HG02852 (cell line): Measurements from ENCODE around the gene SIRT1.
"Not testable (repeated sequence)": the region's sequence is repeated elsewhere in the genome, so short reads cannot be mapped to it uniquely, and the experiment has no call there.

ENCODE experiments used
- ATAC-seq: cut with Tn5 transposase; IDR thresholded peaks from one replicate; pipeline ENCODE4 v1.9.1; 2021; ENCODE audit warnings: mild to moderate bottlenecking, moderate library complexity; ENCODE audit not compliant: unreplicated experiment

Gene SIRT1

DNA sequence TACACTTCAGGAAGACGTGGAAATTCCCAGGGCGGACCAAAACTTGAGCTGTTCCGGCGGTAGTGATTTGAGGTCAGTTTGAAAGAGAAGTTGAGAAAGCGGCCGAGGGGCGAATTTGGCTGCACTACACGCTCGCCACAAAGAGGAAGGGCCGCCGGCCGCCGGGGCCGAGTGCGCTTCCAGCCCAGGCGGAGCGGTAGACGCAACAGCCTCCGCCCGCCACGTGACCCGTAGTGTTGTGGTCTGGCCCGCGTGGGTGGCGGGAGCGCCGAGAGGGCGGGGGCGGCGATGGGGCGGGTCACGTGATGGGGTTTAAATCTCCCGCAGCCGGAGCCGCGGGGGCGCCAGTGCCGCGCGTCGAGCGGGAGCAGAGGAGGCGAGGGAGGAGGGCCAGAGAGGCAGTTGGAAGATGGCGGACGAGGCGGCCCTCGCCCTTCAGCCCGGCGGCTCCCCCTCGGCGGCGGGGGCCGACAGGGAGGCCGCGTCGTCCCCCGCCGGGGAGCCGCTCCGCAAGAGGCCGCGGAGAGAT, at the start of gene SIRT1:
Gene SIRT1, plus strand, starts transcription at position 344 of the 529 bp plus-strand sequence. Its CDS starts 66 bp downstream, at position 410.
- peak; percentile 83 for ATAC-seq

DNA sequence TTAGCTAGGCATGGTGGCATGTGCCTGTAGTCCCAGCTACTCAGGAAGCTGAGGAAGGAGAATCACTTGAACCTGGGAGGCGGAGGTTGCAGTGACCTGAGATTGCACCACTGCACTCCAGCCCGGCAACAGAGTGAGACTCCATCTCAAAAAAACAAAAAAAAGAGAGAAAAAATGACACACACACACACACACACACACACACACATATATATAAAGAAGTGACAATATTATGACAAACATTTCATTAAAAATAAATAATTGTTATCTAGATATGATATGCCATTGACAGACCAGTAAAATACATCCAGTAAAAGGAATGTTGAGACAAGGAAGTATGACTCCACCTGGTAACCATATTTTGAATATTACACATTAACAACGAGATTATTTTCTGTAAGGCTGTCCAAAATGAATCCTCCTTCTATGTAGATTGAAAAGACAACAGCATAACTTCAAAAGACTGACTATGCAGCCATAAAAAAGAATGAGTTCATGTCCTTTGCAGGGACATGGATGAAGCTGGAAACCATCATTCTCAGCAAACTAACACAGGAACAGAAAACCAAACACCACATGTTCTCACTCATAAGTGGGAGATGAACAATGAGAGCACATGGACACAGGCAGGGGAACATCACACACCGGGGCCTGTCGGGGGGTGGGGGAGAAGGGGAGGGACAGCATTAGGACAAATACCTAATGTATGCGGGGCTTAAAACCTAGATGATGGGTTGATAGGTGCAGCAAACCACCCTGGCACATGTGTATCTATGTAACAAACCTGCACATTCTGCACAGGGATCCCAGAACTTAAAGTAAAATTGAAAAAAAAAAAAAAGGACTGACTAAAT, 48.7 kb upstream of the SIRT1 start:
- ATAC-seq = not testable (repeated sequence)

DNA sequence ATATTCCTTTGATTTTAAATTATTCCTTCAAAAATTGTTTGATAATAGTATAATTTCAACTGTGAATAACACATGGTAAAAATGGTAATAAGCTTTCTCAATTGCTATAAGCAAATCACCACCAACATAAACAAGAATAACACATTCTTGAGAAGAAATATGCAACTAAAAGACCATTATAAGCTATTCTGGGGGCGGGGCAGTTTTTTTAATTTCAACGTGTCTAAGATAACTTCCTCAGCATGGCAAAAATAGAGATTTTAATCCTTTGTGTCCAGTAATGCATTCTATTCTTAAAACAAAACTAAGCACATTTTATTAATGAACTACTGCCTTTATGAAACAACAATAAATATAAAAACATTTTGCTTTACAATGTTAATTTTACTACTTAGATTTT, 48.0 kb upstream of the SIRT1 start:
- no peak for ATAC-seq

DNA sequence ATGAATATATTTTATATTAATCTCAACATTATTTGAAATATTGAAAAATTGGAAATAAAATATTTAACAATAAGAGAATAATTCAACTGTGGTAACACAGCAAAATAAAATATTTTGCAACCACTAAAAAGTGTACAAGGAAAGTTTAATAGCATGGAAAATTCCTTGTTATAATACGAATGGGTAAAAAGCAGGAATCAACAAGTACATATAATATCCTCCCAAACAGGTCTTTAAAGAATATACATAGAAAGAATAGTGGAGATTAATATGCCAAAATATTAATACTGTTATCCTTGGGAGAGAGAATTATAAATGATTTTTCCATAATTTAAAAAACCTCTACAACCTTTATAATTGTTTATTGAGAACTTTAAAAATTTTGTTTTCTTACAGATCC, 47.5 kb upstream of the SIRT1 start:
- ATAC-seq = no peak

DNA sequence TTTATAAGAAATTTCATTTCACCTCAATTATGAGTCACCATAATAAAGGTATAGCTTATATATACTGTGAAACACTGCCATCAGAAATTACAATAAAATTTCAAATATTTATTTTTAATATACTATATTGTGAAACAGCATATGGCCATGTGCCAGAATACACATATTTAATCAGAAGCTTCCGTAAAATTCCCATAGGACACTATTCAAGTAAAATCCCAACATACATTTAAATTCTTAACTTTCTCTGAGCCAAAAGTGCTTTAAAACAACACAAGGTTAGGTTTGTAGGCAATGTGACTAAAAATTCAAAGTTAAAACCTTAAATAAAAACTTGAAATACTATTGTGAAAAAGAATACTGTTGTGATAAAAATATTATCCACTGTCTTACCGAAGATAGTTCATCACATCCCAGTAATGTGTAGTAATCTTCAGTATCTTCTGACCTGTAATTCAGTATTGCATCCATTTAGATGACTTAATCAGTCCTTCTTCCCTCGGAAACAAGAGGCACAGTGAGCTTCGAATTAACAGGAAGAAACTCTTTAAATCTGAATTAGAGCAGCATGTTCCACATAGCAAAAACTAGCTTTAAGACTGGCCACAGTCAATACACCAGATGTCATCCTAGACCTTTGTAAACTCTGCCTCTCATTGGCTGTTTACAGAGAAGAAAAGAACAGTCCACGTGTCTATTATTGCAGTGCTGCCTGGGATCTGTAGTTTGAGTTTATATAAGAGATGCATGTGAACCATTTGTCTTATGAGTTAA, 46.7 kb upstream of the SIRT1 start, which contains the start of gene DNAJC12:
Gene DNAJC12, minus strand, starts transcription at position 648 of the 774 bp plus-strand sequence. Its CDS starts 177 bp downstream, at position 471.
- peak; percentile 85 for ATAC-seq

DNA sequence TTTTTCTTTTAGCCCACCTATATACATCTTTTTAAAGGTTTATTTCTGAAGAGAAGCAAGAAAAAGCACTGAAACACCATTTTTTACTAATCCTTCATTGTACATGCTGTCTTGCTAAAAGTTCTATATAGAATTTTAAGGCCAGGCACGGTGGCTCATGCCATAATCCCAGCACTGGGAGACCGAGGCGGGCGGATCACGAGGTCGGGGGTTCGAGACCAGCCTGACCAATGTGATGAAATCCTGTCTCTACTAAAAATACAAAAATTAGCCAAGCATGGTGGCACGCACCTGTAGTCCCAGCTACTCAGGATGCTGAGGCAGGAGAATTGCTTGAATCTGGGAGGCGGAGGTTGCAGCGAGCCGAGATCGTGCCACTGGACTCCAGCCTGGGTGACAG, 44.9 kb upstream of the SIRT1 start:
- not testable (repeated sequence) for ATAC-seq

DNA sequence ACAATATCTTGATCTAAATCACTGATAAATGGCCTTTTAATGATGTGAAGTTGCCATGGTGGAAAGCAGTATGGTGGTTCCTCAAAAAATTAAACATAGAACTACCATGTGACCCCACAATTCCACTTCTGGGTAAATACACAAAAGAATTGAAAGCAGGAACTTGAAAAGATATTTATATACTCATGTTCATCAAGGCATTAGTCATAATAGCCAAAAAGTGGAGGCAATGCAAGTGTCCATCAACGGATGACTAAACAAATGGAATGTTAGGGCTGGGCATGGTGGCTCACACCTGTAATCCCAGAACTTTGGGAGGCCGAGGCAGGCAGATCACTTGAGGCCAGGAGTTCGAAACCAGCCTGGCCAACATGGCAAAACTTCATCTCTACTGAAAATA, 44.5 kb upstream of the SIRT1 start:
- no peak for ATAC-seq

DNA sequence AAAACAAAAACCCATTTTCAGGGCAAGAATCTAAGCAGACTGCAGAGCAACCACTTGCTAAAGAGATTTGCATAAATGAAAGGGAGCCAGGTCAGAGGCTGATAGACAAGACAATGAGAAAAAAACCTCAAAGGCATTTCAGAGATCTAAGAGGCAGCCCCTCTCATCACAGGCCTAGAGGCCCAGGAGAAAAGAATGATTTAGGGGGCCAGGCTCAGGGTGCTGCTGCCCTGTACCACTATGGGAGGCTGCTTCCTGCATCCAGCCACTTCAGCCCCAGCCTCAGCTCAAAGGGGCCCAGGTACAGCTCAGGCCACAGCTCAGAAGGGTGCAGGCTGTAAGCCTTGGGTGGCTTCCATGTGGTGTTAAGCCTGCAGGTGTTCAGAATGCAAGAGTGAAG, 42.7 kb upstream of the SIRT1 start:
- ATAC-seq = no peak

DNA sequence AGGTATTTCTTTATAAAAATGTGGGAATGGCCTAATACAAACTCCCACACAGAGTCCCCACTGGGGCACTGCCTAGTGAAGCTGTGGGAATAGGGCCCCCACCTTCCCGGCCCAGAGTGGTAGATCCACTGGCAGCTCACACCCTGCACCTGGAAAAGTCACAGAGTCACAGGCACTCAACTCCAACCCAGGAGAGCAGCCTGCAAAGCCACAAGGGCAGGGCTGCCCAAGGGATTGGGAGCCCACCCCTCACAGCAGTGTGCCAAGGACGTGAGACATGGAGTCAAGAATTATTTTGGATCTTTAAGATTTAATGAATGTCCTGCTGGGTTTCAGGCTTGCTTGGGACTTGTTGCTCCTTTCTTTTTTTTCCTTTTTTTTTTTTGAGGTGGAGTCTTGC, 41.2 kb upstream of the SIRT1 start:
- ATAC-seq = no peak

DNA sequence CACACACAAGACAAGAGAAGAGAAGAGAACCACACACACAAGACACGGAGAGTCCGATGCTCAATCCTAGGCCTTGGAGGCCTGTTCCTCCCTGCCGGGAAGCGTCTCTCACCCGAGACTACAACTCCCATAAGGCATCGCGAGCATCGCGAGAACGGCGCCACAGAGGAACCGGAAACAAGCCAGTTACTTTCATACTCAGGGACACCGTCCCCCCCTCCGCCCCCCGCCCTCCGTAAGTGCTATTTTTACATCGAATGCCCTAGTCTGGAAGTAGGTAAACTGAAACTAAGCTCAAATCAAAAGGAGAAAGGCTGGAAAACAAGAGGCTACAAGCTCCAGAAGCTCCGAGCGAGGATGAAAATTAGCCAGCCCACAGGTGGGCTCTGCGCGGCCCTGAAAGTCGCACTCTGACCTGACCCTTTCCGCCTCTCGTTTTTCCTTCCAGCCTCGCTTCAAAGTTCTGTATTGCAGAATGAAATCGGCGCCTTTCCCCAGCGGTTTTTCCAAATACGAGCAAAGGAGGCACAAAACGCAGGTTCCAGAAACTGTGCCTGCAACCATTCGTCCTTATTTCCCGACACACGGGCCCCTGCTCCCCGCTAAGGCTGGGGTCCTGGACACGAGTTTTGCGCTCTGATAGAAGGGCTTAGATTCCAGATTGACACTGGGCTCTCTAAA, 35.0 kb upstream of the SIRT1 start:
- peak; percentile 92 for ATAC-seq

DNA sequence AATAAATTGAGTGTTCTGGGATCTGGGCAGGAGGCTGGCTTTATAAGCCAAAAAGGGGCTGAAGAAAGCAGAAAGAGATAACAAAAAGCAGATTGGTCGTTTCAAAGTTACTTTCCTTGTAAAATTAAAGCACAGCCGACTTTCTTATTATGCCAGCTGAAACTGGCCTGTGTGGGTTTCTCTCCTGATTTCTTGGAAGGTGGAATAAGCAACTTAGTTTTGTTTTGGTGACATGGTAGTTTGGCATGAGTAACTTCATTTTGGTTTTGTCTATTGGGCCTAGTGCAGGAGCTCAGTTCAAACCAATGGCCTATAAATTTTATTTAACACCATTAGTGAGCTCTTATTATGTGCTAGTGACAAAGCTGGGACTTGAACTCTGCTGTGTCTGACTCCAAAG, 33.3 kb upstream of the SIRT1 start:
- no peak for ATAC-seq

DNA sequence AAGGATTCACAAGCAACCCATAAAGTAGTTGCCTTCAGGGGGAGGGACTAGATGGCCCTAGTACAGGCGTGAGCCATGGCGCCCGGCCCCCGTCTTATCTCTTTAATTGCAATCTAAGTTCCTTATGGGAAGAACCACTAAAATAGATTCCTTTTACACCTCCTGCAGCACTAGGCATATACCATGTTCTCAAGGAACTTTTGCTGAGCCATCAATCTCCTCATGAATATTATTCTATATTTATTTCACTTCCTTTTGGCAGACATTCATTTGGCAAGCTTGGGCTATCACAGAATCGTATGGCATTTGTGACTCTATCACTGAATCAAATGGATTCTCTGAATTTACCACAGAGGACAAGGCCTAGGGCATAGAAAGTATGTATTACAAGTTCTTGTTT, 31.7 kb upstream of the SIRT1 start:
- ATAC-seq = no peak

DNA sequence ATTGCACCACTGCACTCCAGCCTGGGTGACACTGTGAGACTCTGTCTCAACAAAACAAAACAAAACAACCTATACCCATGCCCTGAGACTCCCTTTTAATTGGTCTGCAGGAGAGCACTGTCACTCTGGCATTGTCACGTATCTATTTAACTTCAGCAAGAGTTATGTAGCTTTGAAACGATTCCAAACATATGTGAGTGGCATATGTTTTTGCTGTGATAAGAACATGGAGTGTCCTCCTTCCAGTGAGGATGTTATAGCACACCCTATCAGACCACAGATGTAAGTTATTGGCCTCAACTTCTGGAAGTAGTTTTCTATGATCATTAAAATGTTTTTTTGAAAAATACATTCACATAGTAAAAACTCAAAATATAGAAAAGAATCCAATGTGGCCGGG, 30.9 kb upstream of the SIRT1 start:
- no peak for ATAC-seq

DNA sequence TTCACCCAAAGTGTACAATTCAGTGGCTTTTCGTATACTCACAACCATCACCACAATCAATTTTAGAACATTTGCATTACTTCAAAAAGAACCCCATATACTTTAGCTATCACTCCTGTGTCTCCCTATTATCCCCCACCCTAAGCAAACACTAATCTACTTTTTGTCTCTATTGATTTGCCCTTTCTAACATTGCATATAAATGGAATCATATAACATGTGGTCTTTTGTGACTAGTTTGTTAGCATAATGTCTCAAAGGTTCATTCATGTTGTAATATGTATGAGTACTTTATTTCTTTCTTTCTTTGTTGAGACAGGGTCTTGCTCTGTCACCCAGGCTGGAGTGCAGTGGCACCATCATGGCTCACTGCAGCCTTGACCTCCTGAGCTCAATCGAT, 25.5 kb upstream of the SIRT1 start:
- ATAC-seq = no peak

DNA sequence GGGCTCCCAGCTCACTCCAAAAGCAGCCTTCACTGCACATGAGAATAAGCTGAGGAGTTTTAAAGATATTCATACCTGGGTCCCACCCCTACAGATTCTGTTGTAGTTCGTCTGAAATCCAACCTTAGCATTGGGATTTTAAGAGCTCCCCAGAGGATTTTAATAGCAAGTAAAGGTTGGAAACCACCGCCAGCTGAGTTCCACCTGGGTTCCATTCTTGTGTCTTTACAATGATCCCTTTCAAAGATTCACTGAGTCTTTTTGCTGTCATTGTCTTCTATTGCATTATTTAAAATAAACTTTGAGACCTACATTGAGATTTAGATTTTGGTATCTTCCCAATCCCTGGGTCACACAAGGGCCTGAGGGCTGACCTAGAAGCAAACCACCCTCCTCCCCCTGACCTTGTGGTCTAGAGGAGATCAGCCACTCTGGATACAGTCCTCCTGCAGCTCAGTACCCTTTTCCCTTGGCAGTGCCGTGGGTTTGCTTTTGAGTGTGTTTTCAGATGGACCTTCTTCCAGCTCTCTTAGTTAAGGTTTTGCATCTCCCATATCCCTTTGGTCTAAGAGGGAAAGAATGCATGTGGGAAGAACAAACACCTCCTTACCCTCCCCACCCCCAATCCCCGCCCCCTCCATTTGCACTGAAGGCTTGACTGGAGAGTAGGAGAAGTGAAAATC, 22.6 kb upstream of the SIRT1 start:
- no peak for ATAC-seq

DNA sequence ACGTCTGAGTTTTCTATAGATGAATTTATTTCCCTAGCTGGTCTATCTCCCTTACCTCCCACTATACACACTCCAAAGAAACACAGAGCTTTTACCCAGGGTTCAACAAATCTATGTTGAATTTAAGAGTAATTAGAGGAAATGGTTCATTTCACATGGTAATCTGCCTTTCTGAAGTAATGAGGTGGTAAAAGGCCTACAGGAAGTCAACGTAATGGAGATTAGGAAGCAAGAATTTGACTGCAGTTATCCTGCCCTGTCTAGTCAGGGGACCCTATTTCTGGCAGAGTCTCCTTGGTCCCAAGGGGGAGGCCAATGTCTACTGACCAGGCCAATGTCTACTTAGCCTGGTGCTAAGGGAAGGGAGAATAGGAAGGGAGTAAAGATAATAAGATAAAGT, 21.4 kb upstream of the SIRT1 start:
- no peak for ATAC-seq

DNA sequence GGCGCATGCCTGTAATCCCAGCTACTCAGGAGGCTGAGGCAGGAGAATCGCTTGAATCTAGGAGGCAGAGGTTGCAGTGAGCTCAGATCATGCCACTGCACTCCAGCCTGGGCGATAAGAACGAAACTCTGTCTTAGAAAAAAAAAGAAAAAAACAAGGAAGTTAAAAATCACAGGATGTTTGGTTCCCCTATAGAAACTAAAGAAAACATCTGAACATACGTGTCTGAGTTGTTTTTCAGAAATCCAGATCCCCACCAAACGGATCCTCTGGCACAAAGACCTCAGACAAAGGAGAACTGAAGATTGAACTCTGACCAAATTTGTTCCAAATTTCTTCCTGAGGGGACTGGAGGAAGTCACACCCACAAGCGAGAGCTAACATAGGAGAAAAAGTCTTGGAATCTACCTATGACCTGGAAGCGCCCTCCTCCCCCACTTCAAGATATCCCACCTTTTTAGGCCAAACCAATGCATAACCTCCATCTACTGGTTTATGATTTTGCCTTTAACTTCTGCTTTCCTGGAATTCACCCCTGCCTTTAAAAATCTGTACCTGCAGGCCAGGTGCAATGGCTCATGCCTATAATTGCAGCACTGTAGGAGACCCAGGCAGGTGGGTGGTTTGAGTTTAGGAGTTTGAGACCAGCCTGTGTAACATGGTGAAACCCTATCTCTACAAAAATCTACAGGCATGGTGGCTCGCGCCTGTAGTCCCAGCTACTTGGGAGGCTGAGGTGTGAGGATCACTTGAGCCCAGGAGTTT, 19.7 kb upstream of the SIRT1 start:
- no peak for ATAC-seq

DNA sequence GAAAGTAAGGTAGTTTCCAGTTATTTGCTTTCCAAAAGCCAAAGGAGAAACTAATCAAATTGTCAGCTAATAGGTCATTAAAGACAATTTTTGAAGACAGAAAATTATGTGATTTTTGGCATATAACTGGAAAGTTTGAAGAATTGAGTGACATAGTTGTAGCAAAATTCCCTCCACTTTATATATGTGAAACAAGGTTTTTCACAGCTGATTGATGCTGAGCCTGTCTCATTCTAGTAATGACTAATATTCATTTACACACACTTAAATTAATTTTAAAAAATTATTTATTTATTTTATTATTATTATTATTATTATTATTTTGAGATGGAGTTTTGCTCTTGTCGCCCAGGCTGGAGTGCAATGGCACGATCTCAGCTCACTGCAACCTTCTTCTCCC, 16.3 kb upstream of the SIRT1 start:
- ATAC-seq = no peak

DNA sequence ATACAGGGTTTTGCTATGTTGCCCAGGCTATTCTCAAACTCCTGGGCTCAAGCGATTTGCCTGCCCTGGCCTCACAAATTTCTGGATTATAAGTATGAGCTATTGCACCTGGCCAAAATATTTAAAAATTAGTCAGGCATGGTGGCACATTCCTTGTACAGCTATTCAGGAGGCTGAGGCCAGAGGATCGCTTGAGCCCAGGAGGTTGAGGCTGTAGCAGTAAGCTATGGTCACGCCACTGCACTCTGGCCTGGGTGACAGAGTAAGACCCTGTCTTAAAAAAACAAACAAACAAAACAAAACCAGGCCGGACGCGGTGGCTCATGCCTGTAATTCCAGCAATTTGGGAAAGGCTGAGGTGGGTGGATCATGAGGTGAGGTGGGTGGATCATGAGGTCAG, 14.5 kb upstream of the SIRT1 start:
- no peak for ATAC-seq
